ENCODE data around the gene CFAP410. TPM values are rescaled to one million over a fixed set of nuclear protein-coding genes. Genes with fewer than 3 reads are reported as not detected.

CFAP410 gene
- total and polyA plus RNA-seq, 10 donors, result 26.2 to 79.8 (median 33.0) TPM

DNA sequence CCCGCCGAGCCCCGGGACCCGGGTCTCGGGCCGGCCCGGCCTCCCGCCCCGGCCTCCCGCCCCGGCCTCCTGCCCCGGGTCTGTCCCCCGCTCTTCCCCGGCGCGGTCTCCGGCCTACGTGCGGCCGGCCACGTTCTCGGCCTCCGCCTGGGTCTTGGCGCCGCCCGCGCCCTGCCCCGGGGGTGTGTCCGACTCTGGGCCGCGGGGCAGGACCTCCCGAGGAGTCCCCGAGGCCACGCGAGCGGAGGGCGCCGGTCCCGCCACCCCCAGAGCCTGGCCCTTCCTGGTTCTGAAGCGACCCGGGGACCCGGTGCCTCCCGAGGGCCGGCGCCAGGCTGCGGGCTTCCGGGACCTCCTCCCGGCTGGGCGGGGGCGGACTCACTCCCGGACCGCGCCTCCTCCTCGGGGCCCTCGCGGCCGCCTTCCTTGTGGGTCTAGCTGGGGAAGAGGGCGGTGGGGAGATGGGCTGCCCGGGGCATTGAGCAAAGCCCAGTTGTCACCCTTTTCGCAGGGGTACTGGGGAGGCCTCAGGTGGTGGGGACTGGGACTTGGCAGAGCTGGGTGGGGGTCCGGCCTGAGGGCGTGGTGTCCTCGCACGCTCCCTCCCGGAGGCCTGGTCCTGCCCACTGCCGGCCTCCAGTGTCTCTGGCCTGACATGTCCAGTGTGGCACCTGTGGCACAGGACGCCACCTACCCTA is 38.8 kb downstream of the CFAP410 start:
- Histone ChIP-seq H3K27ac (peak overlapping the region; percentile 86 to 94 (median 92)), H3K4me1 (peaks cover 32 to 93% (median 80%) of the 10 kb centered on the region in 6 donors), H3K4me3 (peak overlapping the region; percentile 65 to 95 (median 78)), H3K9me3 (no peaks in the 10 kb centered on the region), H3K36me3 (no peaks in the 10 kb centered on the region), H3K27me3 (replicated peaks in 1 of 7) (peaks cover 0 to 18% (median 0%) of the 10 kb centered on the region in 7 donors)
- peak; percentile 95 for DNase-seq
- TF ChIP-seq POLR2AphosphoS5 (IDR thresholded peaks at IDR 0.05), result peak; percentile 80 to 89 (median 82)
- no peak for TF ChIP-seq POLR2A (IDR thresholded peaks at IDR 0.05)
- intact Hi-C loops (cut with DNase I; ENCODE audit: low total_unique reads), result no loop called here
- 0 to 3% (median 1%) methylated on average over 2 to 67 of the region's 67 CpGs for WGBS, 5 donors

DNA sequence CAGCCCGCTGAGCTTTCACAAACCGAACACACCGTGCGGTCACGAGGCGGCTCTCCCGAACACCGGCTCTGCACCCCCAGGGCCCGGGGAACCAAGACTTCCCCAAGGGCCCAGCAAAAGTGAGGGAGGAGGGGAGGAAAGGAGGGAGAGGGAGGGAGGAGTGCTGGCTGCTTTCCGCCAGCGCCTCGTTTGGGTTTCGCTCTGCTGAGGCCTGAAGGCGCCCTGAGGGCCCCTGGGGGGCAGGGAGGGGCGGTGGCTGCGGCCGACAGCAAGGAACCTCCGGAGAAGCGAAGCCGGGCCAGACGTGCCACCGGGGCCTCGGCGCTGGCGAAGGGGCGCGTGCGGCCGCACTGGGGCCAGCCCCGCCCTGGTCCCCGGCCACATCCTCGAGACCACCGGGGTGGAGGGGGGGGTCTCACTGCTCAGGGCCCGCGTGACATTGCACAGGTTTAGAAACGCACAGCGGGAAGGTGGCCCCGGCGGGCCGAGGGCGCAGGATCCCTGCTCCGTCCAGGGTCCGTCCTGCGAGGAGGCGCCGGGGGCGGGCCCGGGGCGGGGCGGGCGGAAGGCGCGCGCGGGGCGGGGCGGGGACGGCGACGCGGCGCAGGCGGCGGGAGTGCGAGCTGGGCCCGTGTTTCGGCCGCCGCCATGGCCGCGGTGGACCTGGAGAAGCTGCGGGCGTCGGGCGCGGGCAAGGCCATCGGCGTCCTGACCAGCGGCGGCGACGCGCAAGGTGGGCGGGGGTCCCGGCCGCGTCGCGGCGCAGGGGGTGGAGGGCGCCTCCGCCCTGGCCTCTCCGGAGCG is 39.5 kb downstream of the CFAP410 start, which contains the start of gene PFKL:
PFKL (plus strand) TSS at position 596 of the 804 bp plus-strand sequence; CDS start at position 649, 53 bp downstream.
- WGBS, 5 donors, result 0 to 1% (median 1%) methylated on average over 37 to 94 of the region's 94 CpGs
- Histone ChIP-seq H3K4me3 (peak within 1 kb of the TSS; percentile 65 to 95 (median 78)), H3K9me3 (no peaks in the 10 kb centered on the region), H3K36me3 (no peaks in the 10 kb centered on the region), H3K27me3 (replicated peaks in 1 of 7) (peaks cover 0 to 22% (median 0%) of the 10 kb centered on the region in 7 donors), H3K4me1 (peaks cover 30 to 93% (median 80%) of the 10 kb centered on the region in 6 donors), H3K27ac (peak within 1 kb of the TSS; percentile 86 to 94 (median 92))
- DNase-seq, result peak; percentile 93
- intact Hi-C loops (cut with DNase I; ENCODE audit: low total_unique reads), result no loop called here
- TF ChIP-seq, protein P1, sequence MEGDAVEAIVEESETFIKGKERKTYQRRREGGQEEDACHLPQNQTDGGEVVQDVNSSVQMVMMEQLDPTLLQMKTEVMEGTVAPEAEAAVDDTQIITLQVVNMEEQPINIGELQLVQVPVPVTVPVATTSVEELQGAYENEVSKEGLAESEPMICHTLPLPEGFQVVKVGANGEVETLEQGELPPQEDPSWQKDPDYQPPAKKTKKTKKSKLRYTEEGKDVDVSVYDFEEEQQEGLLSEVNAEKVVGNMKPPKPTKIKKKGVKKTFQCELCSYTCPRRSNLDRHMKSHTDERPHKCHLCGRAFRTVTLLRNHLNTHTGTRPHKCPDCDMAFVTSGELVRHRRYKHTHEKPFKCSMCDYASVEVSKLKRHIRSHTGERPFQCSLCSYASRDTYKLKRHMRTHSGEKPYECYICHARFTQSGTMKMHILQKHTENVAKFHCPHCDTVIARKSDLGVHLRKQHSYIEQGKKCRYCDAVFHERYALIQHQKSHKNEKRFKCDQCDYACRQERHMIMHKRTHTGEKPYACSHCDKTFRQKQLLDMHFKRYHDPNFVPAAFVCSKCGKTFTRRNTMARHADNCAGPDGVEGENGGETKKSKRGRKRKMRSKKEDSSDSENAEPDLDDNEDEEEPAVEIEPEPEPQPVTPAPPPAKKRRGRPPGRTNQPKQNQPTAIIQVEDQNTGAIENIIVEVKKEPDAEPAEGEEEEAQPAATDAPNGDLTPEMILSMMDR (IDR thresholded peaks at IDR 0.05 in 8 of 11, conservative IDR thresholded peaks at IDR 0.05 in 3 of 11), result peak in 3 of 11 experiments; percentile 7 to 13 (median 10)
- peak; percentile 78 to 80 (median 79) for TF ChIP-seq POLR2AphosphoS5 (IDR thresholded peaks at IDR 0.05)
- peak in 1 of 3 donors; percentile 11 for TF ChIP-seq POLR2A (IDR thresholded peaks at IDR 0.05)

DNA sequence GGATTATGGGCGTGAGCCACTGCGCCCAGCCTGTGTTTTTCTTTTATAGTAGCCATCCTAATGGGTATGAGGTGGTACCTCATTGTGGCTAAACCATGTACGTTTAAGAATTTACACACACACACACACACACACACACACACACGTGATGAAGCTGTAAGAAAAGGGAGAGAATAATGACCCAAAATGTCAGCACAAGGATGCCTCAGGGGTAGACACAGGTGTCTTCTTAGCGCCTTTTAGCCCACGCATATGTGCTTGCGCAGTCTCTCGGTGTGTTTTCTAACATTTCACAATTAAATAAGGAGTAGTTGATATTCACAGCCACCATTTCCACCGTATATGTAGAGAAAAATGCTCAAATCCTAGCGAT is 40.1 kb downstream of the CFAP410 start:
- peaks cover 0 to 22% (median 0%) of the 10 kb centered on the region in 7 donors for H3K27me3 ChIP-seq (replicated peaks in 1 of 7)
- DNase-seq, result no peak
- peak overlapping the region; percentile 65 to 95 (median 78) for H3K4me3 ChIP-seq
- peaks cover 34 to 93% (median 81%) of the 10 kb centered on the region in 6 donors for H3K4me1 ChIP-seq
- H3K9me3 ChIP-seq, result no peaks in the 10 kb centered on the region
- peak overlapping the region; percentile 86 to 94 (median 92) for H3K27ac ChIP-seq
- TF ChIP-seq POLR2AphosphoS5 (IDR thresholded peaks at IDR 0.05) (no peak), POLR2A (IDR thresholded peaks at IDR 0.05) (no peak)
- TF ChIP-seq, protein P1 (IDR thresholded peaks at IDR 0.05 in 8 of 11, conservative IDR thresholded peaks at IDR 0.05 in 3 of 11), result no peak
- 18 to 34% (median 26%) methylated on average over 10 of the region's 10 CpGs for WGBS, 5 donors
- intact Hi-C loops (cut with DNase I; ENCODE audit: low total_unique reads), result no loop called here
- H3K36me3 ChIP-seq, result no peaks in the 10 kb centered on the region

DNA sequence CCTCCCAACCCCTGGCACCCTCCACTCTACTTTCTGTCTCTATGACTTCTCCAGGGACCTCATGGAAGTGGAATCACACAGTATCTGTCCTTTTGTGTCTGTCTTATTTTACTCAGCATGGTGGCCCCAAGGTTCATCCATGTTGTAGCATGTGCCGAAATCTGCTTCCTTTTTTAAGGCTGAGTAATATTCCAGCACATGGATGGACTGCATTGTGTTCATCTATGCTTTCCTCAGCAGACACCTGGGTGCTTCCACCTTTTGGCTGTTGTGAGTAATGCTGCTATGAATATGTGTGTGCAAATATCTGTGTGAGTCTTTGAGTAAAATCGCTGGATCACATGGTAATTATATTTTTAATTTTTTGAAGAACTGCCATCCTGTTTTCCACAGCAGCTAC is 40.9 kb downstream of the CFAP410 start:
- no peak for DNase-seq
- intact Hi-C loops (cut with DNase I; ENCODE audit: low total_unique reads), result no loop called here
- peaks cover 34 to 92% (median 73%) of the 10 kb centered on the region in 6 donors for H3K4me1 ChIP-seq
- H3K27me3 ChIP-seq (replicated peaks in 1 of 7), result peaks cover 0 to 24% (median 0%) of the 10 kb centered on the region in 7 donors
- TF ChIP-seq POLR2AphosphoS5 (IDR thresholded peaks at IDR 0.05), result no peak
- TF ChIP-seq, protein P1 (IDR thresholded peaks at IDR 0.05 in 8 of 11, conservative IDR thresholded peaks at IDR 0.05 in 3 of 11), result no peak
- TF ChIP-seq POLR2A (IDR thresholded peaks at IDR 0.05), result no peak
- 85 to 92% (median 89%) methylated on average over 2 of the region's 2 CpGs for WGBS, 5 donors
- peak overlapping the region in 2 of 8 donors; percentile 24 to 39 for H3K27ac ChIP-seq
- no peaks in the 10 kb centered on the region for H3K36me3 ChIP-seq
- H3K9me3 ChIP-seq, result no peaks in the 10 kb centered on the region
- no peak overlapping the region for H3K4me3 ChIP-seq

Measured in spleen (tissue), 11 donors.